ENCODE measurements around the gene MREG. TPM values are rescaled to one million over a fixed set of nuclear protein-coding genes. Genes with fewer than 3 reads are reported as not detected.

The MREG gene
- polyA plus RNA-seq, 1 donor: 25.4 TPM

DNA sequence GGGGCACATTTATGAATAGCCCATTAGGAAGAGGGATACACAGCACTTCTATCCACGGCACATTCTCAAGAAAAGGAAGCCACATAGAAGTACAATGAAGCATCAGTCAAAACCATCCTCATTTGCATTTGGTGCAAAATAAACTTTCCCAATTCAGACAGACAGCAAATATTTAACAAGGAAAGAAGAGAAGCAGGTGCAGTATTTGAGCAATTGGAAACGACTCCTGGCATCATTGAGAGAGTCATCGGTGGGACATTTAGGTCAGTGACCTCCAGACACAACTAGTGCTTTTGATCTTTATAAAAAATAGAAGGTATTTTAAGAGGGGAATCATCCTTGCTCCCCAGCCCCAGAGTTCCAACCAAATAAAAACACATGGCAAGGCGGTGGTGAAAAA is 118.0 kb downstream of the MREG start:
- no peak for DNase-seq

Other genes starting within 250 kb of the MREG start
- gene PECR, start 68.3 kb upstream of the MREG start, polyA plus RNA-seq (ENCODE audit: insufficient read length): 46.0 TPM
- gene TMEM169, start 68.4 kb upstream of the MREG start, polyA plus RNA-seq (ENCODE audit: insufficient read length): 14.0 TPM
- 368 TPM for gene XRCC5, start 95.8 kb upstream of the MREG start, polyA plus RNA-seq (ENCODE audit: insufficient read length)